Natural killer cell (primary cell): Measurements from ENCODE around the gene ZMIZ1. TPM values are rescaled to one million over a fixed set of nuclear protein-coding genes. Genes with fewer than 3 reads are reported as not detected.

Experiments used
- ATAC-seq, 3 donors: fragments of 150-1000 bp in 2 of 3; fragments of 200-7000 bp in 1 of 3; cut with Tn5 transposase; 1 replicate in 1 of 3; 2 replicates in 2 of 3; pipeline ENCODE4 v1.10.0; 2021; ENCODE audit warnings: mild to moderate bottlenecking in 2 of 3, moderate library complexity in 2 of 3
- DNase-seq, 2 donors: peaks; one replicate each; pipeline versions ENCODE4 v3.0.0 to v3.0.0-alpha.2; 2013 to 2021; ENCODE audit warnings: mixed read lengths in 1 of 2
- H3K27ac ChIP-seq: one replicate; pipeline ENCODE4 v1.5.1; 2013; ENCODE audit warnings: mild to moderate bottlenecking, low read length
- H3K27me3 ChIP-seq: one replicate; pipeline ENCODE4 v1.6.1; 2013; ENCODE audit warnings: low read length; ENCODE audit not compliant: control insufficient read depth, insufficient read depth
- H3K36me3 ChIP-seq: one replicate; pipeline ENCODE4 v1.6.1; 2013; ENCODE audit warnings: low read length; ENCODE audit not compliant: control insufficient read depth, insufficient read depth
- H3K4me1 ChIP-seq: one replicate; pipeline ENCODE4 v1.6.1; 2013; ENCODE audit warnings: low read length; ENCODE audit not compliant: control insufficient read depth, insufficient read depth
- H3K4me3 ChIP-seq: one replicate; pipeline ENCODE4 v1.5.1; 2013; ENCODE audit warnings: low read length
- H3K9me3 ChIP-seq: one replicate; pipeline ENCODE4 v1.6.1; 2013; ENCODE audit warnings: low read length; ENCODE audit not compliant: control insufficient read depth, insufficient read depth
- H3K27ac Mint-ChIP-seq, 2 donors: one replicate each; pipeline ENCODE4 v1.8.0; 2022; ENCODE audit warnings: mild to moderate bottlenecking in 2 of 2, mixed read lengths in 2 of 2, moderate library complexity in 1 of 2
- H3K27me3 Mint-ChIP-seq, 2 donors: one replicate each; pipeline ENCODE4 v1.8.0; 2022; ENCODE audit warnings: low read depth in 2 of 2, mixed read lengths in 2 of 2
- H3K36me3 Mint-ChIP-seq: one replicate; pipeline ENCODE4 v1.8.0; 2022; ENCODE audit warnings: mixed read lengths
- H3K4me1 Mint-ChIP-seq, 2 donors: one replicate each; pipeline ENCODE4 v1.8.0; 2022; ENCODE audit warnings: mixed read lengths in 2 of 2
- H3K4me3 Mint-ChIP-seq: one replicate; pipeline ENCODE4 v1.8.0; 2022; ENCODE audit warnings: mild to moderate bottlenecking, moderate library complexity, mixed read lengths
- H3K9me3 Mint-ChIP-seq, 2 donors: one replicate each; pipeline ENCODE4 v1.8.0; 2022; ENCODE audit warnings: mixed read lengths in 2 of 2
- CTCF ChIP-seq: fragments of 200-600 bp; IDR thresholded peaks from one replicate; pipeline ENCODE4 v1.8.0; 2022; ENCODE audit warnings: antibody characterized with exemption
- WGBS: methylation state at CpG from one replicate; pipeline ENCODE4 v1.1.7; 2013; ENCODE audit warnings: missing lambda C conversion rate; ENCODE audit not compliant: insufficient coverage; 5-methylcytosine and 5-hydroxymethylcytosine counted together
- intact Hi-C: fragments of 100-400 bp; cut with micrococcal nuclease; formaldehyde crosslinking; loops from one replicate; pipeline ENCODE4 v1.14.2; 2022
- total RNA-seq, 4 donors: library from RNA; stranded (reverse); fragments of 120-200 nt in 1 of 4; gene quantifications; one replicate each; pipeline versions ENCODE4 v1.2.3 to v1.2.4, GENCODE V29; 2013 to 2022

ZMIZ1 gene
- total RNA-seq, 3 donors from 2014 or later (not counting 1 experiment from before 2014, with no cell fraction given) = 36.5 to 51.5 (median 37.9) TPM

GRCh38 chr10:79093658-79094411 lies 25.1 kb downstream of the ZMIZ1 start:
- H3K27me3 ChIP-seq = no peaks in the 10 kb centered on the region
- H3K4me3 ChIP-seq = no peak overlapping the region
- 51% methylated on average over 24 of the region's 24 CpGs for WGBS
- no peaks in the 10 kb centered on the region for H3K36me3 ChIP-seq
- no peaks in the 10 kb centered on the region for H3K9me3 ChIP-seq
- Mint-ChIP-seq H3K9me3 (no peaks in the 10 kb centered on the region), H3K27me3 (no peaks in the 10 kb centered on the region), H3K4me1 (peaks cover 36 to 73% of the 10 kb centered on the region in 2 donors), H3K36me3 (no peaks in the 10 kb centered on the region), H3K27ac (no peak overlapping the region), H3K4me3 (no peak overlapping the region)
- H3K27ac ChIP-seq = no peak overlapping the region
- intact Hi-C loops = no loop called here
- ATAC-seq = no peak
- DNase-seq = no peak
- no peak for TF ChIP-seq CTCF
- H3K4me1 ChIP-seq = peaks cover 32% of the 10 kb centered on the region

GRCh38 chr10:79094412-79095175 lies 25.8 kb downstream of the ZMIZ1 start:
- Histone ChIP-seq H3K4me3 (no peak overlapping the region), H3K4me1 (peaks cover 39% of the 10 kb centered on the region), H3K9me3 (no peaks in the 10 kb centered on the region), H3K27me3 (no peaks in the 10 kb centered on the region), H3K27ac (no peak overlapping the region), H3K36me3 (no peaks in the 10 kb centered on the region)
- no peak for DNase-seq
- Mint-ChIP-seq H3K4me3 (no peak overlapping the region), H3K36me3 (no peaks in the 10 kb centered on the region), H3K9me3 (no peaks in the 10 kb centered on the region), H3K27ac (no peak overlapping the region), H3K4me1 (peaks cover 36 to 67% of the 10 kb centered on the region in 2 donors), H3K27me3 (no peaks in the 10 kb centered on the region)
- WGBS = 82% methylated on average over 12 of the region's 12 CpGs
- intact Hi-C loops = no loop called here
- no peak for TF ChIP-seq CTCF
- ATAC-seq = no peak

GRCh38 chr10:79095316-79095715 lies 26.6 kb downstream of the ZMIZ1 start:
- Mint-ChIP-seq H3K4me1 (peaks cover 32 to 65% of the 10 kb centered on the region in 2 donors), H3K4me3 (no peak overlapping the region), H3K27me3 (no peaks in the 10 kb centered on the region), H3K9me3 (no peaks in the 10 kb centered on the region), H3K27ac (no peak overlapping the region), H3K36me3 (no peaks in the 10 kb centered on the region)
- WGBS = 85% methylated on average over 11 of the region's 11 CpGs
- H3K4me3 ChIP-seq = no peak overlapping the region
- no peaks in the 10 kb centered on the region for H3K27me3 ChIP-seq
- DNase-seq (no peak), ATAC-seq (no peak)
- intact Hi-C loops = no loop called here
- peaks cover 34% of the 10 kb centered on the region for H3K4me1 ChIP-seq
- TF ChIP-seq CTCF = no peak
- H3K9me3 ChIP-seq = no peaks in the 10 kb centered on the region
- no peaks in the 10 kb centered on the region for H3K36me3 ChIP-seq
- no peak overlapping the region for H3K27ac ChIP-seq
